Cerebellar nuclear complex (tissue), 1 donor: Measurements from ENCODE around the gene SLC5A5.
A peak's percentile ranks its signal among the peaks of the same experiment; 100 is the strongest.

Experiments
- DNase-seq, 2 experiments: peaks; one replicate each; lab custom pipeline; 2025; lab: John Stamatoyannopoulos, UW

Gene SLC5A5

DNA sequence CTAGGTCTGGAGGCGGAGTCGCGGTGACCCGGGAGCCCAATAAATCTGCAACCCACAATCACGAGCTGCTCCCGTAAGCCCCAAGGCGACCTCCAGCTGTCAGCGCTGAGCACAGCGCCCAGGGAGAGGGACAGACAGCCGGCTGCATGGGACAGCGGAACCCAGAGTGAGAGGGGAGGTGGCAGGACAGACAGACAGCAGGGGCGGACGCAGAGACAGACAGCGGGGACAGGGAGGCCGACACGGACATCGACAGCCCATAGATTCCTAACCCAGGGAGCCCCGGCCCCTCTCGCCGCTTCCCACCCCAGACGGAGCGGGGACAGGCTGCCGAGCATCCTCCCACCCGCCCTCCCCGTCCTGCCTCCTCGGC is at the start of gene SLC5A5:
TSS of gene SLC5A5 (plus strand) at position 68 of the 373 bp plus-strand sequence. CDS start 375 bp downstream, outside the sequence.
- DNase-seq = no peak

DNA sequence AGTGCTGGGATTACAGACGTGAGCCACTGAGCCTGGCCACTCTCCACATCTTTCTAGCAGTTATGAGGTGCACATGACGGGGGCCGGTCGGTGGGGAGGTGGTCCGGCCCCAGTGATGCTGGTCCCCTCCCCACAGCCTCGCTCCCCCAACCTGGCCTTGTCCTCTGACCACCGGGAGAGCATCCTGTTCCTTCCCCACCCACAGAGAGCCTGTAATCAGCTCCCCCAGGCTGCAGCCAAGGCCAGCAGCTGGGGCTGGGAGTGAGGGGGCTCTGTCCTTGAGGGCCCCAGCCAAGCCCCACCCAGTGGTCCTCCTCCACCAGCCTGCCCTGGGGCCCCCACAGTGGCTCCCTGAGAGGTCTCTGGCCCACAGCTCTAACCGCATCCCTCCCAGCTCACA is 47.4 kb upstream of the SLC5A5 start:
- DNase-seq = no peak

DNA sequence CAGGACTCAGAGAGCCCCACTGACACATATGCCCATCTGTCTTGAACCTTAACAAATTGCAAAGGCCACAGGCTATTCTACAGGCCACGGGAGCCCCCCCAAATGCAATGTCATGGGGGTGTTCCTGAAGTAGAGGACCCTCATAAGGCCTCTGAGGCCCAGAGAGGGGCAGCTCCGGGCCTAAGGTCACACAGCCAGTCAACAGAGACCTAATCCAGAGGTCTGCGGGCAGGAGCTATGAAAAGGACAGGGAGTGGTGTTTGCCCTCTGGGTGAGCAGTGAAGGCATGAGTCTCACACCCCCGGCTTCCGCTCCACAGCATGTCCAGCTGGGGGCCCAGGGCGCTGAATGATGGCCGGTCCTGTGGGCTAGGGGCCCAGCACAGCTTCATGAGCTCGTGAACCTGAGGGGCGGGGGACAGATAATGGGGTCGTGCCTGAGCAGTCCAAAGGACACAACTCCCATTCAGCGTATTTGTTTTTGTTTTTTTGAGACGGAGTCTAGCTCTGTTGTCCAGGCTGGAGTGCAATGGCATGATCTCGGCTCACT is 45.2 kb upstream of the SLC5A5 start:
- no peak for DNase-seq

DNA sequence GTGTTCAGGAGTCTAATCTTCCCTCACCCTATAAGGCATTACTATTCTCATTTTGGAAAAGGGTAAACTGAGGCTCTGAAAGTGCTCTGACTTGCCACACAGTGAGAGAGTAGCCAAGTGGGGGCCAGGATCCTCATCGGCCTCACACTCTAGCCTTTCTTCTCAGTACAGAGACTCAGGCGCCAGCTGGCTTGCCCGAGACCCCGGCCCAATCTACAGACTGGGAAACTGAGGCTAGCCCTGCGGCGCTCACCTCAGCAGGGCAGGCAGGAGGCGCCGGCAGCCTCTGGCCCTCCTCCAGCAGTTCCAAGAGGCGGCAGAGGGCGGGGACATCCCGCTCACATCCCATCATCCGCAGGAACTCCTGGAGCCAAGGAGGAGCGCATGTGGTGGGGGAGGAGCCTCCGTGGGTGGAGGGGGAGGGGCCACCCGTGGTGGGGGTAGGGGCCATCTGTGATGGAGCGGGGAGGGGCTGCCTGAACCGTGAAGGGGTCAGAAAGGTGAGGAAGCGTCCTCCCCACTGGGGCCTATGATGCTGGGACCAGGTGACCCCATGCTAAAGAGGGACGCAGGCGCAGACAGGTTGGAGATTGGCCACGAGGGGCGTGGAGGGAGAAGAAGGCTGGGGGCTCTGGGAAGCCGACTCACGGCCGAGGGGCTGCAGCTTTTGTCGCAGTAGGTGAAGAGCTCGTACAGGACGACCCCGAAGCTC is 41.7 kb upstream of the SLC5A5 start:
- peak in 1 of 2 experiments; percentile 40 for DNase-seq

DNA sequence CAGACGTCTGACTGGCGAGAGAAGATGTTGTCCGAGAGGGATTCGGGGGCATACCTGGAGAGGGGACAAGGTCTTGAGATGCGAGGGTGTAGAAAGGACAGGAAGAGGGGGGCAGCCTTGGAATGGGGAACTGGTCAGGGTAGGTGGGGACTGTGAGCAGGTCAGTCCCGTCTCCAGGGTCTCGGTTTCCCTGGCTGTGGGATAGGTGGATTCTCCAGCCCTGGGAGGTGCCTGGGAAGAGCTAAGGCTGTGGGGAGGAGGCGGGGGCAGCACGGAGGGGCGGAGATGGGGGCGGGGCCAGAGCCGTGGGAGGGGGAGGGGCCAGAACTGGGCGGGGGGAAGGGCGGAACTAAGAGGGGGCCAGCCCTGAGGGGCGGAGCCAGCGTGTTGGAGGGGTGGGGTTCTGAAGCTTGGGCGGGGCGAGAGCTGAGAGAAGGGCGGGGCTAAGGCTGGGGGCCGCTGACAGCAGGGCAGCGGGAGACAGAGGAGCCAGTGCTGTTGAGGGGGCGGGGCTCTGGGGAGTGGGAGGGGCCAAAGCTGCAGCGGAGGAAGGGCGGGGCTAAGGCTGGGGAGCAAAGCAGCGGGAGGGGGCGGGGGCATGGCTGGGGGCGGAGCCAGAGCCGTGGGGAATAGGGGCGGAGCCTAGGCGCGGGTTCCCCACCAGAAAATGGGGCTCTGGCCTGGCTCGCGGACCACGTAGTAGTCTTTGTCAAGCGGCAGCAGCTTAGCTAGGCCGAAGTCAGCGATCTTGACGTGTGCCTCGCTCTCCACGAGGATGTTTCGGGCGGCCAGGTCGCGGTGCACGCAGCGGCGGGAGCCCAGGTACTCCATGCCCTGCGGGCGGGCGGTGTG is 41.0 kb upstream of the SLC5A5 start:
- peak; percentile 90 to 96 for DNase-seq

DNA sequence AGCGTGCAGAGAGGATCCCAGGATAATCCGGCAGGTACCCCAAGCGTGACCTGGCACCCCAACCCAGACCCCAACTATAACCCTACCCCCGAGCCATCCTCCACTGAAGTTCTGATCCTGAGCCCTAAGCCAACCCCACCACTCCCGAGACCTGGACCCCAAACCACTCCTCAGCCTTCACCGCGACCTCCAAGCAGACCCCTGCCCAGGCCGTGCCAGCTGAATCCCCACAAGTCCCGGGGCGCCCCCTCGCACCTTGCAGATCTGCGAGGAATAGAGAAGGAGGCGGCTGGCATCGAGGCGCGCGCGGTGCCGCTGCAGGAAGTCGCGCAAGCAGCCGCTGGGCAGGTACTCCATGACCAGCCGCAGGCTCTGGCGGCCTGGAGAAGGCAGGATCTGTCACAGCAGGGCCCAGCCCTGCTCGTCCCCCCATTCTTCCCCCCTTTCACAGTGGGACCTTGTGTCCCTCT is 40.3 kb upstream of the SLC5A5 start:
- no peak for DNase-seq

DNA sequence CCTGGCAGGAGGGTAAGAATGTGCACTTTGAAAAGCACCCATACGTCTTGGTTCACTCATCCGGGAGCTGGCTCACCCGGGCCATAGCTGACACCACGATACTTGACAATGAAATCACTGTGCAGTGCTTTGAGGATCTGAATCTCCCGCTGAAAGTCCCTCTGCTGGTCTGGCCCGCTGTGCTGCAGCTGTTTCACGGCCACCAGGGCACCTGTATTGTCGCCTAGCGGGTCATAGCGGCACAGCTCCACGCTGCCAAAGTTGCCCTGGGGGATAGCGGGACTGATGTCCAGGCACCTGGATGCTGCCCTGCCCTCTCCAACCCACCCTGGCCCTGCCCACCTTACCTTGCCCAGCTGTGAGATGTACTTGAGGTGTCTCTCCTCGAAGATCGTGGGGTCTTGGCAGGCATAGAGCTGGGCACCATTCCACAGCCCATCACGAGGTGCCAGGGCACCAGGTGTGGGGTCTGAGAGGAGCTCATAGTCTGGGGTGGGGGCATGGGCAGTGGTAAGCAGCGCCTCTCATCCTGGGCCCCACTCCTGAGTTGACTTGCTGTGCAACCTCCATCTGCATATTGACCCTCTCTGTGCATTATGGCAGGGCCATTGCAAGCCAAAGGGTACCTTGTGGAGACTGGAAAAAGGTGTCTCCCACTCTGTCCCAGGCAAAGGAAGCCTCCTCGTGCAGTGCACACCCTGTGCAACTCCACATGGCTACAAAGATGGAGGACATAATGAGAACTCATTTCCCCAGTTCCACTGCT is 39.1 kb upstream of the SLC5A5 start:
- no peak for DNase-seq

DNA sequence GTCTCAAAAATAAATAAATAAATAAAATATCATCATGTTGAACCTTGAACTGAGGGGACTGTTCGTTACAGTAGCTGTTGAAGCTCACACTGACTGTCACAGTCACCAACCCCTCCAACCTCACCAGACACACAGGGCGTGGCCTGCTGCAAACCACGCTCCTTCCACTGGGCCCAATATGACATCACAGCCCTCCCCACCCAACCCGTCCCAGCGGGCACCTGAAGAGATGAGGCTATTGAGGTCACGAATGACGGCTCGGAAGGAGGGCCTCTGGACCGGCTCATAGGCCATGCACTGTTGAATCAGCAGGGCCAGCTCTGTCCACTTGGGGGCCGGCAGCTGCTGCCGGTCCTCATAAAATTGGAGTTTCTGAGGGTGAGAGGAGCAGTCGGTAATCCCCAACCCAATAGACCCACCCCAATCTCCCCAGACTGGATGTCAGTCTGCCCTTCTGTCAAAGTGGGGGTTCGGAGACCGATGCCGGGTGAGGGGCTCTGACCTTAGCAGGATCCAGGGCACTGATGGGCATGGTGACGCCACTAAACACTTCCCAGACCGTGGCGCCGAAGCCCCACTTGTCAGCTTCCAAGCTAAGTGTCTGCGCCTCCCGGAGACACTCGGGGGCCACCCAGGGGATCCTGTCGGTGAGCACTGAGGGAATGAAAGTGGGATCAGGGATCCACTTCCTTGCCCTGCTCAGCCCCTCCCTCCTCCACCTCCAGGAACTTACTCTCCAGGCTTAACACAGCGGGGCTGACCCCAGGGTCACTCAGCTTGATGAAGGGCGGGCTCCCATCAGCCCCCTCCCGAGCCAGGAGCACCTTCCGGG is 37.2 kb upstream of the SLC5A5 start:
- no peak for DNase-seq

DNA sequence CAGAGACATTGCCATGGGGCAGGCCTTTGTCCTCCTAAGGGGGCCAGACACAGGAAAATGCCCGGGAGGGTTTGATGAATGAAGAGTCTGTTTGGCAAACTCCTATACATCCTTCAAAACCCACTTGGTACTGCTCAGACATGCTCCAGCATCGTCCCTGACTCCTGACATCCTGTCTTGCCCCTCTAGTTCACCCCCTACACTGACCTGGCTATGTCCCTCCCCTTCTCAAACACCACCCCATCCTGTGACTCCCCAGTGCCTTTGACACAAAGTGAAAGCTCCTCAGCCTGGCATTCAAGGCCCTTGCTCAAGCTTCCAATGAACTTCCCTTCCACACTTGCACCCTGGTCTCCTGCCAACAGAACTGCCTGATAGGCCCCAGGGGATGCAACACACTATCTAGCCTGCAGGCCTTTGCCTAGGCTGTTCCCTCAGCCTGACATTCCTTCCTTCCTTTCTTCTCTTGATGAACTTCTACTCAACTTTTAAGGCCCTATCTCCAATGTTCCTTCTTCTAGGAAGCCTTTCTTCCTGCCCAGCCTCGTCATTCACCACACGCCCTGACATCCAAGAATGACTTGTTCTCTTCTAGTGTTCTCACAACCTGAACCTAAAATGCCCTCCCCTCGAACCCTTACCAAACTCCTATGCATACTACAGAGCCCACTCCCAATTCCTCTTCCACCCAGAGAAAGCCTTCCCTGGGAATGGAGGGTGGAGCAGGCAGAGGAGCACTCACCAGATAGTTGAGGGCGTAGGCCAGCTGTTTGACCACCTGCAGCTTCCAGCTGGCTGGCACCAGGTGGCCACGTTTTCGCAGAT is 36.4 kb upstream of the SLC5A5 start:
- DNase-seq = no peak

DNA sequence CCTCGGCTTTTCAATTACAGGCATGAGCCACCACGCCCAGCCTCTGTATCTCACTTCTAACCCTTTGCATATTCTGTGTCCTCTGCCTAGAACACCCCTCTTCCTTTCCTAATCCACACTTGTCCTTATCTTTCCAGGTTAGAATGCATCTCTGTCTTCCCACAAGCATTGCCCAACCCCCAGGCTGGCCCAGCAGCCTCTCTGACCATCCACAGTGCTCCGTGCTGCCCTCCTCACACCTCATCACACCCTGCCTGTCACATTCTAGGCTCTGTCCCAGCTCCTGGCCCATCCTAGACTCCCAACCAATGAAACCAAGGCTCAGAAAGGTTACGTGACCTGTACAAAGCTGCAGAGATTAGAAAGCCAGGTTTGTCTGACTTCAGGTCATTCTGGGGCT is 35.2 kb upstream of the SLC5A5 start:
- DNase-seq = no peak

DNA sequence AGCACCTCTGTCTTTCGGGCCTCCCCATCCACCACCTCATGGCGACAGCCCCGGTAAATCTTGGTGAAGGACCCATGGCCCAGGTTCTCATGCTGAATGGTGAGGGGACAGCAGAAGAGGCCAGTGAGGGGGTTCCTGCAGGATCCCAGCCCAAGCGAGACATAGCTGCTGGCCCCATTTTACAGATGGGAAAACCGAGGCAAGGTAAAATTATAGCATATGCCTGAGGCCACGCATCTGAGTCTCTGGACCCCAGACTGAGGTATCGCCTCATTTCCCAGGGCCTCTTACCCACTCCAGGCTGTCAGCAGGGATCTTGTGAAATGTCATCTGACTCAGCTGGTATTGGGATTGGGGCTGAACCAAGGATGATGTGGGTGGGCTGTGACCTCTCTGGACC is 33.8 kb upstream of the SLC5A5 start:
- DNase-seq = no peak

DNA sequence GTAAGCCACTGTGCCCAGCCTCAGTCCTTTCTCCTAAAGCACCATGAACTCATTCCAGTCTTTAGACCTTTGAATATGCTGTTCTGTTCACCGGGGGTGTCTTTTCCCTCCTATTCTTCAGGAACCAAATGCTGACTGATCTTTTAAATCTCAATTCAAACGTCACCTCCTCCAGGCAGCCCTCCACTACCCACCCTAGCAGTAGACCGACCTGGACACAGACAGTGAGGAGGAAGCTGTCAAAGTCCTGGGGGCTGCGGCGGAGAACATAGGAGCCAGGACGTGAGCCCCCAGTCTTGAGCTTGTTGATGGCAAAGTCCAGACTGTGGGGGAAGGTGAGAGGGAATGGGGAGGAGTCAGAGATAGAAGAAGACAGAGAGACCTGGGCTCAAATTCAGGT is 31.7 kb upstream of the SLC5A5 start:
- DNase-seq = no peak

DNA sequence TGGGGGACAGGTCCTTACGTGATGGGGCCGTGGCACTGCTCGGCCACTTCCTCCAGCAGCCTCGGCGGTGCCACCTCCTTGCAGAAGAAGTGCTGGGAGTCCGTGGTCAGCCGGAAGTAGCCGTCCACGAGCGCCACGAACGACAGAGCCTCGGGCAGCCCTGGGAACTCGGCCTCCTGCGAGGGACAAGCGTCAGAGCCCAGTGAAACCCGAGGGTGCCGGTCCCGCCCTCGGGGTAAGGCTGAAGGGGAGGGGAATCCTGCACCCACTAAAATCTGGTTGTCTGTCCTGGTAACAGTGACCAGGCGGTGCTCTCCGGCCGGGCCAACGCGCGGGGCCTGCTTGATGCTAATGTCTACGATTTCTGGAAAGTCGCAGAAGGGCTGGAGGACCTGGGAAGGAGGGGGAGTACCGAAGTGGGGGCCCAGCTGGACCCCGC is 30.4 kb upstream of the SLC5A5 start:
- no peak for DNase-seq

DNA sequence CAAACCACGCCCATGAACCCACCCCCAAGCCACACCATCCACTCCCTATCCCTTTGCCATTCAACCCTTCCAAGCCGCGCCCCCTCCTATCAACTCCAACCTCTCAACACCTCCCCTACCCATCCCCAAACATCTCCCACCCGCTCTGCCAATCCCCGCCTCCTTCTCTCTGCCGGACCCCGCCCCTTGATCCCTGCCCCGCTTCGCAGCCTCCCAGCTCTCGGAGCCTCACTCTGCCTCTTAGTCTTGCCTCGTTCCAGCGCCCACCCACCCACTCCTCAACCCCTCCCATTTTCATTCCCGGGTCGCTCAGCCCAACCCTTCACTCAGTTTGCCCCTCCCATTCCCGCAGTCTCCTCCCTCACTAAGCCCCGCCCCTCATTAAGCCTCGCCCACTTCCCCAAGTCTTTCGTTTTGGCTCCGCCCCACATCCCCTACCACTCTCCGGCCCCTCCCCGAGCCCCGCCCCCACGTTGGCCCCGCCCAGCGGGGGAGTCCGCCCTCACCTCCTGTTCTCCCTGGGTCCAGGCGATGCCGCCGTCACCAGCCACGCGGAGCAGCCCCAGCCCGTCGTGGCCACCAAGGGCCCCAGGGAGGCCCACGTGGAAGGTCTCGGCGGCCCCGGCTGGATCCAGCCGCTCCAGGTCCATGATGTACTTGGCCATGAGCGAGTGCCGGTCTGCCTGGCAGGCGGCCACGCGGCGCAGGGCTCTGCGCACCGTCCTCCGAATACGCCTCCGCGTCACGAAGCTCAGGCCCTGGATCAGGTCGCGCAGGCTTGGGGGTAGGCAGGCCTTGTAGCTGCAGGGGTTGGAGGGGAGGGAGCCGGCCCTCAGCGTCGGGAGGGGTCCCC is 29.7 kb upstream of the SLC5A5 start:
- peak; percentile 46 to 61 for DNase-seq

DNA sequence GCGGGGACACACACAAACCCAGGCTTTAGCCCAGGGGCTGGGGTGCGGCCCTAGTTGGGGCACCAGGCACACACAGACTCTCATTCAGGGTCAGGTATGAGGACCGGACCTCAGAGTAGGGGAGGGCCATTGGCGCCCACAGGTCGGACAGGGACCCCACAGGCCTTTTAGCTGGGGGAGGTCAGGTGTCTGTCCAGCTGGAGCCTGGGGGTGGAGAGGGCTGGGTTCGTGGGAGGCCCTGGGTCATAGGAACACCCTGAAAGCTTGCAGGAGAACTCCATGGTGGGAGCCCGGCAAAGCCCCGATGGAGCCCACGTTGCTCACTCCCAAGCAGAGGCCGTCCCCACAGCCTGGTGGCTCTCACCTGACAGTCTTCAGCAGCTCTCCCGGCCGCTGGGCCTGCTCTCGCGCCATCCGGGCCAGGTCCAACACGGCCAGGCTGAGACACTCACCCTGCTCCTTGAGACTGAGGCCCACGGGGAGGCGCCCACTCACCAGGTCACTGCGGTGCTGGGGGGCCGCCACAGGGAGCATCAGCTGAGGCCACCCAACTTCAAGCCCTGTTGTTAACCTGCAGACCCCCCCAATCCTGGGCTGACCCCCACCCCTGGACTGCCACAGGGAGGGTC is 29.0 kb upstream of the SLC5A5 start:
- no peak for DNase-seq

DNA sequence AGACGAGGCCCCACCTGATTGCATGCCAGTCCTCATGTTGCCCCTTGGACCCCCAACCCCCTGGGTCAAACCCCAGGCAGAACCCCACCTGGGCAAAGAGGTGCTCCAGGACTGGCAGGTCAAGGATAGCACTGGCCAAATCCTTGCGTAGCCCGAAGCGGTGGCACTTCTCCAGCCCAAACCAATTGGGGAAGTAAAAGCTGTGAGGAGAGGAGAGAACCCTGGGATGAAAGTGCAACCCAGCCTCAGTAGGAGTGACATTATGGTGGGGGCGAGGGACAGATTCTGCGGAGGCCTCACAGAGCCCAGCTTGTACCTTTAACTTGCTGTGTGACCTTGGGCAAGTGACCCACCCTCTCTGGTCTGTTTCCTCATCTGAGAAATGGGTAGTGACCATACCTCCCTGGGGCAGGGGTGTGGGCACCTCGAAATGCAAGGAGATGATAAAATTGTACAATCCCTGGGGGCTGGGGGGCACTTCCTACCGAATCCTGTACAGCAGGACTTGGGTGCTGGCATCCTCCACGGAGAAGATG is 28.4 kb upstream of the SLC5A5 start:
- no peak for DNase-seq

DNA sequence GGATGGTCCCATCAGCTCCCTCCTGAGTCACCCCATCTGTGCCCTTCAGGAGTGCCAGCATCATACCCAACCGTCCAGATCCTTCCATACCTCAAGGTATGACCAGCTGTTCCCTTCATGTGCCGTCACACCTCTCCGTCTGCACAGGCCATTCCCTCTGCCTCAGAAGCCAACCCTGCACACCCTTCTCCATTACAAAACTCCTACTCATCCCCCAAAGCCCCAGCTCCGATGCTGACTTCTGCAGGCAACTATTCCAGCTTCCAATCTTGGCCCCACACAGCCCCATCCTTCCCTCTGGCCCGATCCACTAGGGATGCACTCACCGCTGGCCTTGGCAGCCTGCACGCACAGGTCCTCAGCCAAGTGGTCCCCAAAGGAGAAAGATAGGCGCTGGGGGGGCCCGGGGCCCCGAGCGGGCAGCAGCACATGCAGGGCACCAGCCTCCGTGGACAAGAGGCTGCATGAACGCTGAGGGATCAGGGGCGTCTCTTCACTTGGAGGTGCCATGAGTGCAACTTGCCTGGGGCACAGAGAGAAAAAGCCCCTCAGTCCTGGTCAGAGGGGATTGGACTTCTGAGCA is 27.7 kb upstream of the SLC5A5 start:
- DNase-seq = no peak

DNA sequence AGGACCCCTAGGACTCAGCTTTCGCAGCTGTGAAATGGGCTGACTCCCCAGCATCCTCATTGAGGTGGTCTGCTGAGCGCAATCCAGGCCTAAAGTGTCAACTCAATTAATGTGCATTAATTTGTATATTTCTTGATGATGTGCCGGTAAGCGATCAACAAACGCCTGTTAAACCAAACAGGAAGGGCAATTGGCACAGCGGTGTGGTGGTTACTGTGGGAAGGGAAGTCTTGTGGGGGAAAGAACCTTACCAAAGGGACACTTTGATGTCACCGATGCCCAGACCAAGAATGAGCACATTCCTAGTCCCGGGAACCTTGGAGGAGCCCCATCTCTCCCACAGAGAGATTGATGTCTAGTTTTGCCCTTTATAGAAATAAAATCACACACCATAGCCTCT is 25.6 kb upstream of the SLC5A5 start:
- no peak for DNase-seq
